PFSK-1 (cell line): ENCODE results near the gene CASZ1.

Source experiments
- FOXP2 ChIP-seq: optimal IDR thresholded peaks from 2 replicates; pipeline ENCODE3; 2011; ENCODE audit warnings: borderline replicate concordance, control low read depth, inconsistent platforms; ENCODE audit not compliant: insufficient read depth; ENCODE audit errors: extremely low read length, extremely low read depth
- POLR2AphosphoS5 ChIP-seq: IDR thresholded peaks from 2 replicates; pipeline ENCODE4 v1.6.1; 2012; ENCODE audit warnings: low read depth, mild to moderate bottlenecking, control low read depth, low read length, moderate library complexity
- SIN3A ChIP-seq: IDR thresholded peaks from 2 replicates; pipeline ENCODE4 v1.6.1; 2012; ENCODE audit warnings: mild to moderate bottlenecking, low read length, moderate library complexity, borderline replicate concordance; ENCODE audit not compliant: insufficient read depth
- TAF1 ChIP-seq: IDR thresholded peaks from 2 replicates; pipeline ENCODE4 v1.6.1; 2012; ENCODE audit warnings: low read length, control low read depth, borderline replicate concordance; ENCODE audit not compliant: insufficient read depth
- TF ChIP-seq, protein P1 (sequence below), 2 experiments: IDR thresholded peaks; 2 replicates each; pipeline versions ENCODE4 v1.6.1 to v1.8.0; 2011 to 2012; ENCODE audit warnings: low read depth in 2 of 2, low read length in 2 of 2, control low read depth in 1 of 2, inconsistent platforms in 1 of 2, mild to moderate bottlenecking in 1 of 2, moderate library complexity in 1 of 2; ENCODE audit not compliant: insufficient read depth in 1 of 2

Gene CASZ1

DNA sequence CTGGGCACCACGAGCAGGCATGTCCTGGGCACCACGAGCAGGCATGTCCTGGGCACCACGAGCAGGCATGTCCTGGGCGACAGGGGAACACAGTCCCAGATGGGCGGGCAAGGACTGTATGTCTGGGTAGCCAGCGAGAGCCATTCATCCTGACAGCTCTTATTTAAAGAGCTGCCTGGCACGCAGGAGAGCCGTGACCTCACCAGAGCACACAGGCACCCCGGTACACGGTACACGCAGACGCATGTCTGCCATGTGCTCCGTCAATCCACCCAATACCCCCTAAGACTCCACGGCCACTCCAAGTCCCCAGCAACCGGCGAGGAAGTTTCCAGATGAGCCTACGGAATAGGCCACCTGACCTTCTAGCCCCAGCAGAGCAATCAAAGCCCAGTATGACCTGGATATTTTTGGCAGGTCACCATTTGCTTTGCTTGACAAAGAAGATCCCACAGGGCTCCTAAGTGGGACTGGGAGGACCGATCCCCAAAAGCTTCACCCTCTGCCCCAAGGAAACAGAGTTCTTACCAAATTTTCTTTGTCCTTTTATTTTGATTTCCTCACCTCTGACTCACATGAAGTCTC lies 51.7 kb downstream of the CASZ1 start:
- no peak for TF ChIP-seq SIN3A
- no peak for TF ChIP-seq TAF1
- no peak for TF ChIP-seq FOXP2
- TF ChIP-seq, protein P1, sequence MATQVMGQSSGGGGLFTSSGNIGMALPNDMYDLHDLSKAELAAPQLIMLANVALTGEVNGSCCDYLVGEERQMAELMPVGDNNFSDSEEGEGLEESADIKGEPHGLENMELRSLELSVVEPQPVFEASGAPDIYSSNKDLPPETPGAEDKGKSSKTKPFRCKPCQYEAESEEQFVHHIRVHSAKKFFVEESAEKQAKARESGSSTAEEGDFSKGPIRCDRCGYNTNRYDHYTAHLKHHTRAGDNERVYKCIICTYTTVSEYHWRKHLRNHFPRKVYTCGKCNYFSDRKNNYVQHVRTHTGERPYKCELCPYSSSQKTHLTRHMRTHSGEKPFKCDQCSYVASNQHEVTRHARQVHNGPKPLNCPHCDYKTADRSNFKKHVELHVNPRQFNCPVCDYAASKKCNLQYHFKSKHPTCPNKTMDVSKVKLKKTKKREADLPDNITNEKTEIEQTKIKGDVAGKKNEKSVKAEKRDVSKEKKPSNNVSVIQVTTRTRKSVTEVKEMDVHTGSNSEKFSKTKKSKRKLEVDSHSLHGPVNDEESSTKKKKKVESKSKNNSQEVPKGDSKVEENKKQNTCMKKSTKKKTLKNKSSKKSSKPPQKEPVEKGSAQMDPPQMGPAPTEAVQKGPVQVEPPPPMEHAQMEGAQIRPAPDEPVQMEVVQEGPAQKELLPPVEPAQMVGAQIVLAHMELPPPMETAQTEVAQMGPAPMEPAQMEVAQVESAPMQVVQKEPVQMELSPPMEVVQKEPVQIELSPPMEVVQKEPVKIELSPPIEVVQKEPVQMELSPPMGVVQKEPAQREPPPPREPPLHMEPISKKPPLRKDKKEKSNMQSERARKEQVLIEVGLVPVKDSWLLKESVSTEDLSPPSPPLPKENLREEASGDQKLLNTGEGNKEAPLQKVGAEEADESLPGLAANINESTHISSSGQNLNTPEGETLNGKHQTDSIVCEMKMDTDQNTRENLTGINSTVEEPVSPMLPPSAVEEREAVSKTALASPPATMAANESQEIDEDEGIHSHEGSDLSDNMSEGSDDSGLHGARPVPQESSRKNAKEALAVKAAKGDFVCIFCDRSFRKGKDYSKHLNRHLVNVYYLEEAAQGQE (IDR thresholded peaks at IDR 0.05; ENCODE audit: insufficient read depth in 1 of 2, low read depth in 2 of 2, low read length in 2 of 2), result no peak
- TF ChIP-seq POLR2AphosphoS5, result no peak

DNA sequence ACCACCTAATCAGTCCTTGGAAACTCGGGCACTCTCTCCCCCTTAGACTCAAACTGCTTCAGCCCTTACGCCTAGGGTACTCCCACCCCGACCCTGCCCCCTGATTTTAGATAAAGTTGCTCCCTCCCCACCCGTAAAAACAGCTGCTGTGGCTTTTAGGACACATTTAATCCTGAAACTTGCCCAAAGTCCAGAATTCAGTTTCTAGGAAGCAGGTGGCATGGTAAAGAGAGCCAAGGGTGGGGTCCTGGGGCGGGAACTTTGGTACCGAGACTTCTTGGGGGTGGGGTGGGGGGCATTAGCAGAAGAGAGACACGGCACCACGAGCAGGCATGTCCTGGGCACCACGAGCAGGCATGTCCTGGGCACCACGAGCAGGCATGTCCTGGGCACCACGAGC lies 52.4 kb downstream of the CASZ1 start:
- no peak for TF ChIP-seq POLR2AphosphoS5
- no peak for TF ChIP-seq FOXP2

DNA sequence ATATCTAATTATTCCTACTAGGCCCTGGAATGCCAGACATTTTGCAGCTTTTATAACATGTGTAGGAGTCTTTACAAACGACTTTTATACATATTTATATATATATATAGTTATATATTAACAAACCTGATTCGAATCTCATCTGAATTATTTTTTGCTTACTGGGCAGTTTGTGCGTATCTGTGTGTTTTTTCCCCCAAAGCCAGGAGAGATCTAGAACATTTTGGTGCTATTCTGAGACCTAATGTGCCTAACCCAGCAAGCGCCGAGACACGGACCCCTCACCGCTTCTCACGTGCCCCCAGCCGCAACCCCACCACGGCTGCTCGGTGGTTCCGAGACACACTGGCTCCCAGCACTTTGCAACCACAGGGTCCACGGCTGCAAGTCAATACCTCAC lies 54.8 kb downstream of the CASZ1 start:
- TF ChIP-seq FOXP2, result no peak
- no peak for TF ChIP-seq POLR2AphosphoS5
- TF ChIP-seq, protein P1 (IDR thresholded peaks at IDR 0.05; ENCODE audit: insufficient read depth in 1 of 2, low read depth in 2 of 2, low read length in 2 of 2), result no peak
- no peak for TF ChIP-seq TAF1
- no peak for TF ChIP-seq SIN3A

DNA sequence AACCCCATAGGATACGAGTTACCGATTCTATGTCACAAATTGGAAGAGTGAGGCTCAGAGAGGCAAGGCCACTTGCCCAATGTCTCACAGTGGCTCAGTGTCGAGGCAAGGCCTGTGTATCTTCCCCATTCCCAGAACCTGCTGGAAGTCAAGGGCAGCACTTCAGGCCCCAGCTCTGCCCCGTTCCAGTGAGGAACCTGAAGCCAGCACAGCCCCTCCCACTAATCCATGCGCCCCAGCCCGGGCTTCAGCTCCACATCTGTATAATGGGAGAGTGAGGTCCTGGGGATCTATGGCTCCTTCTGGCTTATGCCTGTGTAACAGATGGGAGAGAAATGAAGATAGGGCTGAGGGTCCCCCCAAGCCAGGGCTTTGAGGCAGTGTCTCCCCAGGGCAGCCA lies 56.3 kb downstream of the CASZ1 start:
- TF ChIP-seq, protein P1 (IDR thresholded peaks at IDR 0.05; ENCODE audit: insufficient read depth in 1 of 2, low read depth in 2 of 2, low read length in 2 of 2), result no peak
- TF ChIP-seq TAF1, result no peak
- TF ChIP-seq FOXP2, result no peak
- no peak for TF ChIP-seq POLR2AphosphoS5
- TF ChIP-seq SIN3A, result no peak

DNA sequence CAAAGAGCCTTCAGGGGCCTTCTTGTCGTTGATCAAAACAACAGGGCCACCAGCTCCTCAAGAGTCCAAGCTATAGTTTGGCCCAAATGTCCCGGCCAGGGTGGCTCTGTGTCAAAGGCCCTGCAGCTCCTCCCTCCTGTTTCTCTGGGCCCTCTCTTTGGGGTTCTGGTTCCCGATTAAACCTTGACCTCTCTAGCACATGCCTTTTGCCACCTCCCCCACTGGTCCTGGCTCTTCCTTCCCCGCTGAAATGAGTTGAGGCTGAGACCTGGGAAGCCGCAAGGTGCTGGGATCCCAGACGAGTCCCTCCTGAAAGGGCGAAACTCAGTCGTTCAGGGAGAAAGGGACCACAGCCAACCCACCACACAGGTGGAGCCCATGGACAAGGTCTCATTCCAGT lies 56.9 kb downstream of the CASZ1 start:
- TF ChIP-seq SIN3A (no peak), TAF1 (no peak), FOXP2 (no peak), POLR2AphosphoS5 (no peak)
- TF ChIP-seq, protein P1 (IDR thresholded peaks at IDR 0.05; ENCODE audit: insufficient read depth in 1 of 2, low read depth in 2 of 2, low read length in 2 of 2), result no peak
